Lower leg skin (tissue), 3 donors: Measurements from ENCODE around the gene PRF1.
"Not testable (repeated sequence)": the region's sequence is repeated elsewhere in the genome, so short reads cannot be mapped to it uniquely, and the experiment has no call there.

Experiments used
- POLR2A ChIP-seq, 2 donors: fragments of 450-650 bp; IDR thresholded peaks; one replicate each; pipeline ENCODE4 v1.6.1; 2016 to 2017; ENCODE audit warnings: antibody characterized with exemption in 2 of 2, mild to moderate bottlenecking in 1 of 2, moderate library complexity in 1 of 2
- TF ChIP-seq, protein P1 (sequence below), 3 donors: fragments of 450-650 bp; IDR thresholded peaks; one replicate each; pipeline ENCODE4 v1.5.1; 2016; ENCODE audit warnings: antibody characterized with exemption in 3 of 3, mild to moderate bottlenecking in 3 of 3, moderate library complexity in 2 of 3

DNA sequence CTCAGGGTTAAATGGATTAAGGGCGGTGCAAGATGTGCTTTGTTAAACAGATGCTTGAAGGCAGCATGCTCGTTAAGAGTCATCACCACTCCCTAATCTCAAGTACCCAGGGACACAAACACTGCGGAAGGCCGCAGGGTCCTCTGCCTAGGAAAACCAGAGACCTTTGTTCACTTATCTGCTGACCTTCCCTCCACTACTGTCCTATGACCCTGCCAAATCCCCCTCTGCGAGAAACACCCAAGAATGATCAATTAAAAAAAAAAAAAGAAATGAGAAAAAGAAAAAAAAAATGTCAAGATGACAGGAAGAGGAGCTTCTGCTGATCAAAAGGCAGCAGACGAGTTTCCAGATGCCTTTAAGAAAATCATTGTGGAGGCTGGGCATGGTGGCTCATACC lies 29.2 kb upstream of the PRF1 start:
- TF ChIP-seq, protein P1, sequence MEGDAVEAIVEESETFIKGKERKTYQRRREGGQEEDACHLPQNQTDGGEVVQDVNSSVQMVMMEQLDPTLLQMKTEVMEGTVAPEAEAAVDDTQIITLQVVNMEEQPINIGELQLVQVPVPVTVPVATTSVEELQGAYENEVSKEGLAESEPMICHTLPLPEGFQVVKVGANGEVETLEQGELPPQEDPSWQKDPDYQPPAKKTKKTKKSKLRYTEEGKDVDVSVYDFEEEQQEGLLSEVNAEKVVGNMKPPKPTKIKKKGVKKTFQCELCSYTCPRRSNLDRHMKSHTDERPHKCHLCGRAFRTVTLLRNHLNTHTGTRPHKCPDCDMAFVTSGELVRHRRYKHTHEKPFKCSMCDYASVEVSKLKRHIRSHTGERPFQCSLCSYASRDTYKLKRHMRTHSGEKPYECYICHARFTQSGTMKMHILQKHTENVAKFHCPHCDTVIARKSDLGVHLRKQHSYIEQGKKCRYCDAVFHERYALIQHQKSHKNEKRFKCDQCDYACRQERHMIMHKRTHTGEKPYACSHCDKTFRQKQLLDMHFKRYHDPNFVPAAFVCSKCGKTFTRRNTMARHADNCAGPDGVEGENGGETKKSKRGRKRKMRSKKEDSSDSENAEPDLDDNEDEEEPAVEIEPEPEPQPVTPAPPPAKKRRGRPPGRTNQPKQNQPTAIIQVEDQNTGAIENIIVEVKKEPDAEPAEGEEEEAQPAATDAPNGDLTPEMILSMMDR (IDR thresholded peaks at IDR 0.05), result not testable (repeated sequence)
- TF ChIP-seq POLR2A (IDR thresholded peaks at IDR 0.05), result not testable (repeated sequence)
